PC-9 (cell line): Measurements from ENCODE around the gene PRKG1. TPM values are rescaled to one million over a fixed set of nuclear protein-coding genes. Genes with fewer than 3 reads are reported as not detected.

ENCODE experiments used
- BruUV-seq: library from RNA; stranded (reverse); fragments of 400-500 nt; replicated peaks from 2 replicates; lab custom pipeline; 2021; lab: Mats Ljungman, UMichigan
- CTCF ChIA-PET: fragments of 300-600 bp; sonication (Branson Sonifier 250); formaldehyde crosslinking; loops from one replicate; lab custom pipeline; 2022; ENCODE audit warnings: antibody characterized with exemption; lab: Charles Lee
- POLR2A ChIA-PET: fragments of 300-600 bp; sonication (Branson Sonifier 250); formaldehyde crosslinking; loops from one replicate; lab custom pipeline; 2022; ENCODE audit warnings: antibody characterized with exemption; ENCODE audit not compliant: unreplicated experiment; lab: Charles Lee
- DNase-seq, 2 experiments: peaks; one replicate each; pipeline versions ENCODE4 v3.0.0 to v3.0.0-alpha.2; 2015 to 2022; ENCODE audit warnings: mixed read lengths in 1 of 2
- H2AFZ ChIP-seq: fragments of 200-600 bp; sonication (generic); 2 replicates; pipeline ENCODE4 v1.8.1; 2017; ENCODE audit warnings: antibody characterized with exemption
- H3F3A ChIP-seq: fragments of 200-600 bp; sonication (generic); 2 replicates; pipeline ENCODE4 v1.8.1; 2017; ENCODE audit warnings: antibody characterized with exemption, mild to moderate bottlenecking, low read depth; ENCODE audit not compliant: insufficient read depth
- H3K27ac ChIP-seq: fragments of 200-600 bp; sonication (generic); 2 replicates; pipeline ENCODE4 v1.6.1; 2016; ENCODE audit warnings: mixed run types
- H3K27me3 ChIP-seq: fragments of 200-600 bp; sonication (generic); 2 replicates; pipeline ENCODE4 v1.6.1; 2016; ENCODE audit warnings: low read depth, mixed run types; ENCODE audit not compliant: insufficient read depth
- H3K36me3 ChIP-seq: fragments of 200-600 bp; sonication (generic); 2 replicates; pipeline ENCODE4 v1.6.1; 2016; ENCODE audit warnings: low read depth, mixed run types
- H3K4me1 ChIP-seq: fragments of 200-600 bp; sonication (generic); replicated peaks from 2 replicates; pipeline ENCODE4 v1.6.1; 2016; ENCODE audit warnings: mixed run types; ENCODE audit not compliant: insufficient read depth
- H3K4me2 ChIP-seq: fragments of 200-600 bp; sonication (generic); 2 replicates; pipeline ENCODE4 v1.6.1; 2017; ENCODE audit warnings: mixed run types
- H3K4me3 ChIP-seq: fragments of 200-600 bp; sonication (generic); 2 replicates; pipeline ENCODE4 v1.6.1; 2016; ENCODE audit warnings: mixed run types
- H3K79me2 ChIP-seq: fragments of 200-600 bp; sonication (generic); 2 replicates; pipeline ENCODE4 v1.6.1; 2017; ENCODE audit warnings: low read depth, mixed run types
- H3K9me2 ChIP-seq: fragments of 200-600 bp; sonication (generic); 2 replicates; pipeline ENCODE4 v1.8.1; 2017; ENCODE audit warnings: mild to moderate bottlenecking; ENCODE audit not compliant: insufficient read depth
- H3K9me3 ChIP-seq: fragments of 200-600 bp; sonication (generic); 2 replicates; pipeline ENCODE4 v1.8.1; 2016; ENCODE audit warnings: low read depth; ENCODE audit not compliant: insufficient read depth
- H4K20me1 ChIP-seq: fragments of 200-600 bp; sonication (generic); 2 replicates; pipeline ENCODE4 v1.8.1; 2017; ENCODE audit not compliant: insufficient read depth
- CTCF ChIP-seq: fragments of 200-600 bp; sonication (generic); conservative IDR thresholded peaks from 2 replicates; pipeline ENCODE4 v1.6.1; 2017; ENCODE audit warnings: mixed run types, antibody characterized with exemption, mild to moderate bottlenecking, moderate library complexity
- EZH2 ChIP-seq: fragments of 200-600 bp; sonication (generic); IDR thresholded peaks from 2 replicates; pipeline ENCODE4 v1.8.0; 2017; ENCODE audit warnings: antibody characterized with exemption, low read depth
- intact Hi-C: fragments of 100-400 bp; cut with micrococcal nuclease; formaldehyde crosslinking; loops from one replicate; pipeline ENCODE4 v1.10.0; 2022; ENCODE audit not compliant: unreplicated experiment
- total RNA-seq: library from RNA; stranded (reverse); gene quantifications from 2 replicates; pipeline ENCODE4 v1.2.3, GENCODE V29; 2021

Gene PRKG1
- total RNA-seq, 1 experiment from 2014 or later = 0.70 TPM

GRCh38 chr10:51214207-51215196 is 140.2 kb downstream of the PRKG1 start:
- POLR2A ChIA-PET = no interaction called here
- TF ChIP-seq CTCF (no peak), EZH2 (no peak)
- Histone ChIP-seq H3K27ac (no peak overlapping the region), H3K9me2 (no peaks in the 10 kb centered on the region), H3K9me3 (no peaks in the 10 kb centered on the region), H4K20me1 (no peaks in the 10 kb centered on the region), H3K4me3 (no peak overlapping the region), H3K27me3 (no peaks in the 10 kb centered on the region), H3F3A (no peaks in the 10 kb centered on the region), H3K4me1 (no peaks in the 10 kb centered on the region), H3K4me2 (no peak overlapping the region), H2AFZ (no peak overlapping the region), H3K36me3 (no peaks in the 10 kb centered on the region), H3K79me2 (no peaks in the 10 kb centered on the region)
- no TSS peak for BruUV-seq
- DNase-seq = no peak
- CTCF ChIA-PET = no interaction called here
- intact Hi-C loops = no loop called here

GRCh38 chr10:51215951-51216834 is 141.9 kb downstream of the PRKG1 start:
- Histone ChIP-seq H3K79me2 (no peaks in the 10 kb centered on the region), H2AFZ (no peak overlapping the region), H3K27ac (no peak overlapping the region), H3K4me1 (no peaks in the 10 kb centered on the region), H3K9me3 (no peaks in the 10 kb centered on the region), H3K27me3 (no peaks in the 10 kb centered on the region), H3F3A (no peaks in the 10 kb centered on the region), H3K9me2 (no peaks in the 10 kb centered on the region), H3K4me3 (no peak overlapping the region), H4K20me1 (no peaks in the 10 kb centered on the region), H3K36me3 (no peaks in the 10 kb centered on the region), H3K4me2 (no peak overlapping the region)
- CTCF ChIA-PET = no interaction called here
- no peak for DNase-seq
- intact Hi-C loops = no loop called here
- no TSS peak for BruUV-seq
- TF ChIP-seq EZH2 = no peak
- POLR2A ChIA-PET = no interaction called here

- Histone ChIP-seq H3K36me3 (no peaks in the 10 kb centered on the region), H3K4me2 (no peak overlapping the region), H3K27ac (no peak overlapping the region), H3K9me2 (no peaks in the 10 kb centered on the region), H3K4me3 (no peak overlapping the region), H4K20me1 (no peaks in the 10 kb centered on the region), H3K79me2 (no peaks in the 10 kb centered on the region), H3K27me3 (no peaks in the 10 kb centered on the region), H3K4me1 (no peaks in the 10 kb centered on the region), H2AFZ (no peak overlapping the region), H3K9me3 (no peaks in the 10 kb centered on the region), H3F3A (no peaks in the 10 kb centered on the region)
- CTCF ChIA-PET = no interaction called here
- POLR2A ChIA-PET = no interaction called here
- no TSS peak for BruUV-seq
- intact Hi-C loops = no loop called here
- TF ChIP-seq EZH2 = no peak
- no peak for TF ChIP-seq CTCF
- DNase-seq = no peak
These were observed 143.2 kb downstream of the PRKG1 start for GRCh38 chr10:51217505-51217904.
